Measurements from ENCODE around the gene TRIM17. TPM values are rescaled to one million over a fixed set of nuclear protein-coding genes. Genes with fewer than 3 reads are reported as not detected.

The TRIM17 gene
- total RNA-seq, 2 experiments from 2014 or later, result 1.5 to 1.6 TPM

- Mint-ChIP-seq H3K36me3 (no peaks in the 10 kb centered on the region), H3K27me3 (peaks cover 10% of the 10 kb centered on the region), H3K4me1 (ENCODE audit: low read depth) (peaks cover 11% of the 10 kb centered on the region), H3K27ac (no peak overlapping the region), H3K9me3 (no peaks in the 10 kb centered on the region), H3K4me3 (peak overlapping the region; percentile 74)
- POLR2A ChIA-PET, result no interaction called here
- CTCF ChIA-PET, result interaction anchor here (0.6 to 1.4 kb wide), 2 partner anchors 23 to 137 kb away, joined by 3 to 4 read pairs; no protein-coding TSS in a partner anchor
- intact Hi-C loops (cut with micrococcal nuclease), result loop anchor here (2.0 to 5.0 kb wide), 2 partner anchors 123 to 136 kb away; no protein-coding TSS in a partner anchor
- peak; percentile 18 for DNase-seq
Measured at GRCh38 chr1:228378873-228379460, 37.7 kb downstream of the TRIM17 start.

DNA sequence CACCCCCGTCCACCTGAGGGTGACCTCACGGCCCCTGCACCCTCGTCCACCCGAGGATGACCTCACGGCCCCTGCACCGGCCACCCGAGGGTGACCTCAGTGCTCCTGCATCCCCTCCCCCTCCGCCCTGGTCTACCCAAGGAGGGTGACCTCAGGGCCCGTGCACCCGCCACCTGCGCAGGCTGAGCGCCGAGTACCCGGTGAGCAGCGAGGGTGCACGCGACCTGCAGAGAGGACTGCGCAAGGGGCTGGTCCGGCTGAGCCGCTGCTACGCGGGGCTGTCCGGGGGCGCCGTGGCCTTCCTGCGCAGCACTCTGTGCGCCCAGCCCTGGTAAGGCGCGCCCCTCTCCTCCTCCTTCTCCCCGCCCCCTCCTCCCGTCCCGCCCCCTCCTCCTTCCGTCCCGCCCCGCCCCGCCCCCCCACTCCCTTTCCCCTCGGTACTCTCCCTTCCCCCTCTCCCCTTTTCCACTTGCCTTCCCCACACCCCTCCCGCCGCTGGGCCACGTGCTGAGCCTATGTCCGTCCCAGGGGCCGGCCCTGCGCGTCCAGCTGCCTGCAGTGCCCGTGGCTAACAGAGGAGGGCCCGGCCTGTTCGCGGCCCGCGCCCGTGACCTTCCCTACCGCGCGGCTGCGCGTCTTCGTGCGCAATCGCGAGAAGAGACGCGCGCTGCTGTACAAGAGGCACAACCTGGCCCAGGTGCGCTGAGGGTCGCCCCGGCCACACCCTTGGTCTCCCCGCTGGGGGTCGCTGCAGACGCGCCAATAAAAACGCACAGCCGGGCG lies 38.4 kb downstream of the TRIM17 start:
- peak; percentile 81 for DNase-seq
- H3K36me3 Mint-ChIP-seq, result no peaks in the 10 kb centered on the region
- no peak overlapping the region for H3K27ac Mint-ChIP-seq
- peak overlapping the region; percentile 74 for H3K4me3 Mint-ChIP-seq
- peaks cover 10% of the 10 kb centered on the region for H3K27me3 Mint-ChIP-seq
- H3K4me1 Mint-ChIP-seq (ENCODE audit: low read depth), result peaks cover 11% of the 10 kb centered on the region
- H3K9me3 Mint-ChIP-seq, result no peaks in the 10 kb centered on the region
- intact Hi-C loops (cut with micrococcal nuclease), result loop anchor here (2.0 to 5.0 kb wide), 2 partner anchors 124 to 137 kb away; no protein-coding TSS in a partner anchor
- POLR2A ChIA-PET, result no interaction called here
- CTCF ChIA-PET, result no interaction called here

- Mint-ChIP-seq H3K36me3 (no peaks in the 10 kb centered on the region), H3K4me3 (peak overlapping the region; percentile 9), H3K27ac (no peak overlapping the region), H3K4me1 (ENCODE audit: low read depth) (peaks cover 11% of the 10 kb centered on the region), H3K9me3 (no peaks in the 10 kb centered on the region), H3K27me3 (peaks cover 10% of the 10 kb centered on the region)
- CTCF ChIA-PET, result no interaction called here
- POLR2A ChIA-PET, result no interaction called here
- intact Hi-C loops (cut with micrococcal nuclease), result loop anchor here (2.0 to 5.0 kb wide), 2 partner anchors 125 to 137 kb away; no protein-coding TSS in a partner anchor
- DNase-seq, result no peak
Measured at GRCh38 chr1:228377664-228378089, 39.0 kb downstream of the TRIM17 start.

DNA sequence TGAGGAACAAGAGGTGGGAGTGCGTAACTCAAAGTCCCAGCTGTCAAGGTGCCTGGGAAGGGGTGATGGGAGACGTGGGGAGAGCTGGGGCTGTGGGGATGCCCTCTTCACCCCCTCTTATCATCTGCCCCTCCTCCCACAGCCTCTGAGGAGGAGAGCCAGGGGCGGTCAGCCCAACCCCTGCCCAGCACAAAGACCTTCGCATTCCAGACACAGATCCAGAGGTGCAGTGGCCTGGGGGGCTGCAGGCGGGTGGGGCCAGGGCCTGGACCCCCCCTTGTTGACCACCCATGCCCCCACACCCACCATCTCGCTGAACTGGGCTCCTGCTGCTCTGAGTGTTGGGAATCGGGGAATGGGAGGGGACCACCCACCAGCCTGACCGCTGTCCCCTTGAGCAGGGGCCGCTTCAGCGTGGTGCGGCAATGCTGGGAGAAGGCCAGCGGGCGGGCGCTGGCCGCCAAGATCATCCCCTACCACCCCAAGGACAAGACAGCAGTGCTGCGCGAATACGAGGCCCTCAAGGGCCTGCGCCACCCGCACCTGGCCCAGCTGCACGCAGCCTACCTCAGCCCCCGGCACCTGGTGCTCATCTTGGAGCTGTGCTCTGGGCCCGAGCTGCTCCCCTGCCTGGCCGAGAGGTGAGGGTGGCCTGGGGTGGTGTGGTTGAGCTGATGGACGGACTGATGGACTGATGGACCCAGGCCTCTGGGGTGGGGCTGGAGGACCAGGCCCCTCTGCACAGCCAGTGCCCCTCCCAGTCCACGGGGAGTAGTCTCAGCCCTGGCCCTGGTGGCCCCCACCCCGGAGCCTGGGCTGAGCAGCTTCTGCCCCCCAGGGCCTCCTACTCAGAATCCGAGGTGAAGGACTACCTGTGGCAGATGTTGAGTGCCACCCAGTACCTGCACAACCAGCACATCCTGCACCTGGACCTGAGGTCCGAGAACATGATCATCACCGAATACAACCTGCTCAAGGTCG lies 39.7 kb downstream of the TRIM17 start:
- Mint-ChIP-seq H3K9me3 (no peaks in the 10 kb centered on the region), H3K36me3 (no peaks in the 10 kb centered on the region), H3K27ac (no peak overlapping the region), H3K27me3 (peaks cover 10% of the 10 kb centered on the region), H3K4me1 (ENCODE audit: low read depth) (peaks cover 11% of the 10 kb centered on the region), H3K4me3 (peak overlapping the region; percentile 9)
- intact Hi-C loops (cut with micrococcal nuclease), result loop anchor here (5.0 kb wide), 1 partner anchor 125 kb away; no protein-coding TSS in a partner anchor
- no peak for DNase-seq
- CTCF ChIA-PET, result interaction anchor here (0.8 kb wide), 1 partner anchor 12 kb away, joined by 3 read pairs; no protein-coding TSS in a partner anchor
- POLR2A ChIA-PET, result no interaction called here

GRCh38 chr1:228376262-228376628 lies 40.4 kb downstream of the TRIM17 start:
- POLR2A ChIA-PET, result no interaction called here
- Mint-ChIP-seq H3K36me3 (no peaks in the 10 kb centered on the region), H3K27me3 (peaks cover 10% of the 10 kb centered on the region), H3K27ac (no peak overlapping the region), H3K4me3 (no peak overlapping the region), H3K9me3 (no peaks in the 10 kb centered on the region), H3K4me1 (ENCODE audit: low read depth) (peaks cover 11% of the 10 kb centered on the region)
- CTCF ChIA-PET, result no interaction called here
- intact Hi-C loops (cut with micrococcal nuclease), result loop anchor here (5.0 kb wide), 1 partner anchor 126 kb away; no protein-coding TSS in a partner anchor
- DNase-seq, result no peak

DNA sequence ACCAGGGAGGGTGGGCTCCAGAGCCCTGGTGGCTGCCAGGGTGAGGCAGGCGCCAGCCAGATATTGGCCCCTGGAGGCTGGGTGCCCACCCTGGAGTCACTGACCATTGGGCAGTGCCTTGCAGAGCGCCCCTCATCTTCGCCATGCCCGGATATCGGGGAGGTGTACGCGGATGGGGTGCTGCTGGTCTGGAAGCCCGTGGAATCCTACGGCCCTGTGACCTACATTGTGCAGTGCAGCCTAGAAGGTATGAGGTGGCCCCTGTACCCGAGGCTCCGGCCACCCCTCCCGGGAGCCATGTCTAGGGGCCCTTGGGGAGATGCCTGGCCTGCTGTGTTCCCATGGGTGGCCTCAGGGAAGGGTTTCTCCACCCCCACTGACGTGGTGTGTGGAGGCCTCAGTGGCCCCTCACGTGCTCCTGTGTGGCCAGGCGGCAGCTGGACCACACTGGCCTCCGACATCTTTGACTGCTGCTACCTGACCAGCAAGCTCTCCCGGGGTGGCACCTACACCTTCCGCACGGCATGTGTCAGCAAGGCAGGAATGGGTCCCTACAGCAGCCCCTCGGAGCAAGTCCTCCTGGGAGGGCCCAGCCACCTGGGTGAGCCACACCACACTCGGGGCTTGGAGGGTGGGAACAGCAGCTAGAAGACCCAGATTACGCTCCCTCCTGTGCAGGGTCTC lies 40.9 kb downstream of the TRIM17 start:
- POLR2A ChIA-PET, result no interaction called here
- CTCF ChIA-PET, result no interaction called here
- peaks cover 11% of the 10 kb centered on the region for H3K4me1 Mint-ChIP-seq (ENCODE audit: low read depth)
- H3K9me3 Mint-ChIP-seq, result no peaks in the 10 kb centered on the region
- peaks cover 10% of the 10 kb centered on the region for H3K27me3 Mint-ChIP-seq
- intact Hi-C loops (cut with micrococcal nuclease), result loop anchor here (5.0 kb wide), 1 partner anchor 127 kb away; no protein-coding TSS in a partner anchor
- no peak overlapping the region for H3K27ac Mint-ChIP-seq
- H3K4me3 Mint-ChIP-seq, result no peak overlapping the region
- DNase-seq, result no peak
- no peaks in the 10 kb centered on the region for H3K36me3 Mint-ChIP-seq

GRCh38 chr1:228374711-228375577 lies 41.7 kb downstream of the TRIM17 start:
- Mint-ChIP-seq H3K36me3 (no peaks in the 10 kb centered on the region), H3K9me3 (no peaks in the 10 kb centered on the region), H3K27ac (no peak overlapping the region), H3K4me1 (ENCODE audit: low read depth) (peaks cover 11% of the 10 kb centered on the region), H3K4me3 (no peak overlapping the region), H3K27me3 (peaks cover 10% of the 10 kb centered on the region)
- intact Hi-C loops (cut with micrococcal nuclease), result loop anchor here (5.0 kb wide), 1 partner anchor 127 kb away; no protein-coding TSS in a partner anchor
- ChIA-PET CTCF (no interaction called here), POLR2A (no interaction called here)
- no peak for DNase-seq

GRCh38 chr1:228373681-228374571 lies 42.7 kb downstream of the TRIM17 start:
- Mint-ChIP-seq H3K9me3 (no peaks in the 10 kb centered on the region), H3K4me3 (no peak overlapping the region), H3K27ac (no peak overlapping the region), H3K27me3 (peaks cover 4% of the 10 kb centered on the region), H3K36me3 (no peaks in the 10 kb centered on the region), H3K4me1 (ENCODE audit: low read depth) (peaks cover 8% of the 10 kb centered on the region)
- ChIA-PET CTCF (no interaction called here), POLR2A (no interaction called here)
- intact Hi-C loops (cut with micrococcal nuclease), result no loop called here
- no peak for DNase-seq

DNA sequence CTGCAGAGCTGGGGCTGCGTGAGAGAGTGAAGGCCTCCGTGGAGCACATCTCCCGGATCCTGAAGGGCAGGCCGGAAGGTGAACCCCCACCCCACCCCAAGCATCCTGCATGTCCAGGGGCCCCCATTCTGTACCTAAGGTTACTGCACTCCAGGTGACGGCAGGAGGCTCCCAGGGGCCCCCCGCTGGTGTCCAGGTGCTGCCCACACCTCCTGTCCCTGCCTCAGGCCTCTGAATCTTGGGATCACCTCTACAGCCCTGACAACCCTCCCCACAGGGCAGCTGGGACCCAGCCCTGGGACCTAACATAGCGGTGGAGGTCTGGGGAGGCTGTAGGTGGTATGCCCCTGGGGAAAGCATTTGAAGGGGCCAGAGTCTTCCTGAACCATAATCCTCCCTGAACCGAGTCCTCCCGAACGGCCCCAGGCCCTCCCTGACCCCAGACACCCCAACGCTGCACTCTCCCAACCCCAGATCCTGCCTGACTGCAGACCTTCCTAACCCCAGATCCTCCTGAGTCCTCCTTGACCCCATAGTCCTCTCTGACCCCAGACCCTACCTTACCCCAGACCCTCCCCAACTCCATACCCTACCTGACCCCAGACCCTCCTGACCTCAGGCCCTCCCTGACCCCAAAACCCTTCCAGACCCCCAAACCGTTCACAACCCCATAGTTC lies 43.5 kb downstream of the TRIM17 start:
- Mint-ChIP-seq H3K4me1 (ENCODE audit: low read depth) (peaks cover 3% of the 10 kb centered on the region), H3K27me3 (peaks cover 3% of the 10 kb centered on the region), H3K4me3 (no peak overlapping the region), H3K36me3 (no peaks in the 10 kb centered on the region), H3K9me3 (no peaks in the 10 kb centered on the region), H3K27ac (no peak overlapping the region)
- DNase-seq, result no peak
- ChIA-PET POLR2A (no interaction called here), CTCF (no interaction called here)
- intact Hi-C loops (cut with micrococcal nuclease), result no loop called here

Data from activated CD4-positive, alpha-beta memory T cell treated with anti-CD3 and anti-CD28 coated beads for 36 hours (primary cell).